GM18867 (cell line): ENCODE data around the gene NDFIP2.

Experiments used
- ATAC-seq: cut with Tn5 transposase; IDR thresholded peaks from one replicate; pipeline ENCODE4 v1.9.1; 2021; ENCODE audit warnings: mild to moderate bottlenecking, moderate library complexity; ENCODE audit not compliant: unreplicated experiment

NDFIP2 gene

DNA sequence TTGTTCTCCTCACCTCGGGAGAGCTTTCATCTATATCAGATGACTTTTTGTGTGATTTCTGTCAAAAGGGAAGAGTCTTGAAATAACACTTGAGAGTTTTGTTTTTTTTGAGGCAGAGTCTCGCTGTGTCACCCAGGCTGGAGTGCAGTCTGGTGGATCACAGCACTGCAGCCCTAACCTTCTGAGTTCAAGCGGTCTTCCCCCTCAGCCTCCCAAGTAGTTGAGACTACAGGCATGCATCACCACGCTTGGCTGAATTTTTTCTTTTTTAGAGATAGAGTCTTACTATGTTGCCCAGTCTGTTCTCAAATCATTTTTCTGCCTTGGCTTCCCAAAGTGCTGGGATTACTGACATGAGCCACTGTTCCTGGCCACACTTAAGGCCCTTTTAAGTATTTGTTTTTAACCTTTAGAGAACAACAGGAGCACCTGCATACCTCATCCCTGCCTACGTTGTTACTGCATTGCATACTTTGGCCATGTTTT lies 11.4 kb downstream of the NDFIP2 start:
- ATAC-seq, result no peak

DNA sequence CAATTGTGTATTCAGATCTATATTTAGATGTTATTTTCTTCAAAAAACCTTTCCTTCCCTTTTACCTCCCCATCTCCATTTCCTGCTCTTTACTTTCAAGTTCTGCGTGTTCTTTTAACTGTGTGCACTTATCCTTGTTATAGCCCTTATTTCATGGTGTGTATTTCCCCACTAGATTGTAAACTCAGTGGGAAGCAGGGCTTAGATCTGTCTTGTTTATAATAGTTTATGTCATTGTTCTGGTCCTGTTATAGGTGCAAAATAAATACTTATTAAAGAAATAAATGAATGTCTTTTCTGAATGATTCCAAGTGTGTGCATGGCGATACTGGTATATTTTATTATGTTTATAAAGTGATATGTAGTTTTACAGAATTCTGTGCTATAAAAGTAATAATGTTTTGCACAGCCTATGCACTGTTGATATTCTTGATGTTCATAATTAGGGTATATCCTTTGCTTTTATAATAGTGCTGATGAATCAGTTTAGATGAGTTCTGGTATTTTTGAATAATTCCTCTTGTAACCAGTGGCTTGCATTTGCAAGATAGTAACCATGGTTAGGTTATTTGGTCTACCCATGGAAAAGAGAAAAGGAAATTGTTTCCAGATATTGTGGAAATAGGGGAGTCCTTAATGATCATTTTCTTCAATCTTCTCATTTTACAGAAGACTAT lies 12.1 kb downstream of the NDFIP2 start:
- ATAC-seq, result no peak

DNA sequence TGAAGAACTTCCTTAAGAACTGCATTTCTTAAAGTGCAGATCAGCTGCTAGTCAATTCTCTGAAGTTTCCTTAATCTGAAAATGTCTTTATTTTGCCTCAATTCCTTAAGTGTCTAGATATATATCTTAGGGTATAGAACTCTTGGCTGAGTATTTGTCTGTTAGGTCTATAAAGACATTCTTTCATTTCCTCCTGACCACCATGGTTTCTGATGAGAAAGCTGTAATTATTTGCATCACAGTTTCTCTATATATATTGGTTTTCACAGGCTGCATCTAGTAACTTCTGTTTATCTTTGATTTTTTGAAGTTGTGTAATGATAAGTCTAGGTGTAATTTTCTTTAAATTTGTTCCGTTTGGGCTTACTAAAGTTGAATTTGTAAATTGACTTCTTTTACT lies 15.2 kb downstream of the NDFIP2 start:
- peak; percentile 94 for ATAC-seq

DNA sequence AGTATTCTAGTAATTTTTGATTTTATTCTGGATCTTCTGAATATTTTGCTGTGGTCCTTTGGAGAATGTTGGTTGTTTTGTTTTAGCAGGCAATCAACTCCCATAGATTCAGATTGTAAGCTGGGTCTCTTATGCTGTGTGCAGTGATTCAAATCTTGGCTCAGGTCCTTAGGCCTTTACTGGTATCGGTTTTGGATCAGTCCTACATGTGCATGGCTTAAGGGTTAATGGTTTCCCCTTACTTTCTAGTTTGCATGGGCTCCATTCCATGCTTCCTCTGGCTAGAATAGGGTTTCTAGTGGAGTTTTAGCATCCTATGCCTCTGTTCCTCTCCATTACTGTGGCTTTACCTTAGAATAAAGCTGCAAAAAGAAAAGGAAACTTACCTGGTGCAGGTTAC lies 16.1 kb downstream of the NDFIP2 start:
- ATAC-seq, result no peak

DNA sequence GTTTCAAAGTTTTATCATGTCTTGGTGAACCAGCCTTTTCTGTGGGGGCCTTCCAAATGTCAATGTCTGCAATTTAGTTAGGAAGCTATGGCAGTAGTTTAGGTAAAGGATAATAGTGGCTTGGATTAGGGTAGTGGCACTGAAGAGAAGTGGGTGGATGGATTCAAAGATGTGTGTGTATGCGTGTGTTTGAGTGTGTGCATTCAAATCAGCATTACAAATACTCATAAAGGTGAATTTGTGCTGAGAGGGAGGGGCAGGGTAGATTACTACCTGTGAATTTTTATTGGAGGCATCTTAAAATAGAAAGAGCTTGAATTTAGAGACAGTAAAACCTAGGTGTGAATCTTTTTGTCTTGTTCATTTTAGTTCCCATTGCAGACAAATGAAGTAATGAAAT lies 16.9 kb downstream of the NDFIP2 start:
- ATAC-seq, result no peak

DNA sequence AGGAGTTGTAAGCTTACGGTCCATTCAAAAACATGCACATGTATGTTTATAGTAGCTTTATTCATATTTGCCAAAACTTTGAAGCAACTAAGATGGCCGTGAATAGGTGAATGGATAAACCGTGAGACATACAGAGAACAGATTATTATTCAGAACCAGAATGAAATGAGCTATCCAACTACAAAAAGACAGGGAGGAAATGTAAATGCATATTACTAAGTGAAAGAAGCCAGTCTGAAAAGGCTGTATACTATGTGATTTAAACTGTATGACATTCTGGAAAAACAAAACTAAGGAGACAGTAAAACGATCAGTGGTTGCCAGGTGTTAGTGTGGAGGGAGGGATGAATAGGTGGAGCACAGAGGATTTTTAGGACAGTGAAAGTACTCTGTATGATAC lies 19.9 kb downstream of the NDFIP2 start:
- no peak for ATAC-seq

DNA sequence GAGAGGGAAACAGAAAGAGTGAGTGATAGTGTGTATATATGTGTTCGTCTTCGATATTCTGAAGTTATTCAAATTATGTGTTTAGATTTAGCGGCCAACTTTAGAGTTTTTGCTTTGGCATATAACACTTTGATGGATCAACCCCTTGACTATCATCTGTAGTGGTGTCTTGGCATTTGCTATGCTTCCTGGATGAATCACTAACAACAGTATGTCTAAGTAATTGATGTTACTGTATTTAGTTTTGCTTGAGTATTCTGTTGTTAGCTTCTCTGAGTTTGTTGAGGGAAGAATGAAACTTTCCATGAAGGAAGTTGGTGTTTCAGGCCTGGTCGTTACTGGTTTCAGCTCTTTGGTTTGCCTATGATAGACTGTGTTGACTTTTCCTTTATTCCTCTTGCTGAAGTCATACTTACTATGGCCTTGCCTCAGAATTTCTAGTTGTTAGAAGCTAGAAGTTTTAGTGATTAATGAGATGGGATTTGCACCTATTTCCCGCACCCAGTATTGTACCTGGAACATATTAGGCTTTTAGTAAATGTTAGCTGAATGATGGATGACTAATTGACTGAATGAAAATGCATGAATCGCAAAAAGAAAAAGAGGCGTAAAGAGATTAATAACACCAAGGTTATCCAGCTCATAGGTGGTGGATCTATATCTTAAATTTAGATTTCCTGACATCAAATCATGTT lies 20.7 kb downstream of the NDFIP2 start:
- ATAC-seq, result no peak

DNA sequence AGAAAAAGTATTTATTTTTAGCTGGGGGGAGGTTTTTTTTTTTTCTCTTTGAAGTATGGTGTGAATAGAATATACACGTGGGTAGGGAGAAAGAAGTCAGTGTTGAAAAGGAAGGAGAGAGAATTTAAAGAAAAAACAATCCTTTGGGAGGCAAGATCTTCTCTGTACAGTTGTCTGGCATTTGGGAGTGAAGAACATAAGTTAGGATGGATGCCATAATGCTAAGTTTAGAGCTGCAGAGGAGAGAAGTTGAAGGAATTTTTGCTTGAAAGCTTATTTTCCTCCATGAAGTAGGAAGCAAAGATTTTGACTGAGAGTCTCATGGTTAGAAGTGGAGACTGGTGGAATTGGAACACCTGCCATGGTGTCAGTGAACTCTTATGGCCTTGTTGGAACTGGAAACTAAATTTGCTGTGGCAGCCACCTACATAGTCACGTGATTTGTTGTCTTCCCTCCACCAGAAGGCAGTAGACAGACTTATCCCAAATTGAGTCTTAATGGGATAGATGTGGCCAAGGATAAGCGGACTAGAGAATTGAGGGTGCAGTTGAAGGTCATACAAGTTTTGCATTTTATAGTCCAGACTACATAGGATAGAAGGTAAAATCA lies 22.0 kb downstream of the NDFIP2 start:
- no peak for ATAC-seq

DNA sequence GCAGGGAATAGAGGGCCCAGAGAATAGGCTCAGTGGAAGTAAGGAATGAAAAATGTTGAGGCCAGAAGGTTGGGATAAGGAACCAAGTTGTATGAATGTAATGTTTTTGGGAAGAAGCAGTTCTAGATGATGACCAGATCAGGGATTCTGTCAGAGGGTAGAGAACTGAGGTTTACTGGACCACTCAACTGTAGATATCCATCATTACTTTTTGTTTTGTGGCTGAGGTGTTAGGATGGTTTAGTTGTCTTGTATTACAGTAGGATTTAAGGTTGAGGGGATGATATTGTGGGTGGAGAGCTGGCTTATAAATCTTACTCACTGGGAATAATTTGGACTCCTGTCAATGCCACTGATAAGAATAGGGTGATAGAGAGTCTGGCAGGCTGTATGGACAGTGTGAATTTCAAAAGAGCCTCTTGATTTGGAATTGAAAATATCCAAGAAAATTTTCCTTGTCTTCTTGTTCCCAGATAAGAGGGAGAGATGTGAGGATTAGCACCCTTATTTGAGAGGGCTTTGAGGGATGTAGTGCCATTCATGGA lies 22.6 kb downstream of the NDFIP2 start:
- ATAC-seq, result no peak

DNA sequence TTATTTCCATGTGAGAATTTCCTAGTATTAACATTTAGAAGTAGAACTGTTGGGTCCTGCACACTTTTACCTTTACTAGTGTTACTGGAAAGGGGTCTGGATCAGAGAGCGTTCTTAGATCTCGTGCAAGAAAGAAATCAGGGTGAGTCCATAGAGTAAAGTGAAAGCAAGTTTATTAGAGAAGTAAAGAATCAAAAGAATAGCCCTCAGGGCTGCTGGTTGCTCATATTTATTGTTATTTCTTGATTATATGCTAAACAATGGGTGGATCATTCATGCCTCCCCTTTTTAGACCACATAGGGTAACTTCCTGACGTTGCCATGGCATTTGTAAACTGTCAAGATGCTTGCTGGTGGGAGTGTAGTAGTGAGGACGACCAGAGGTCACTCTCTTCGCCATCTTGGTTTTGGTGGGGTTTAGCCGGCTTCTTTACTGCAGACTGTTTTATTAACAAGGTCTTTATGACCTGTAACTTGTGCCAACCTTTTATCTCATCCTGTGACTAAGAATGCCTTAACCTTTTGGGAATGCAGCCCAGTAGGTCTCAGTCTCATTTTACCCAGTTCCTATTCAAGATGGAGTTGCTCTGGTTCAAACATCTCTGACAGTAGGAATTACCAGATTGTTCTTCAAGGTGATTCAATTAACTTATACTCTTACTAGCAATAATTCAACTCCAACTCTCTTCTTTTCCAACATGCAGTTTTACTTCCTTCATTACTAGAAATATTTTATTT lies 27.4 kb downstream of the NDFIP2 start:
- no peak for ATAC-seq

DNA sequence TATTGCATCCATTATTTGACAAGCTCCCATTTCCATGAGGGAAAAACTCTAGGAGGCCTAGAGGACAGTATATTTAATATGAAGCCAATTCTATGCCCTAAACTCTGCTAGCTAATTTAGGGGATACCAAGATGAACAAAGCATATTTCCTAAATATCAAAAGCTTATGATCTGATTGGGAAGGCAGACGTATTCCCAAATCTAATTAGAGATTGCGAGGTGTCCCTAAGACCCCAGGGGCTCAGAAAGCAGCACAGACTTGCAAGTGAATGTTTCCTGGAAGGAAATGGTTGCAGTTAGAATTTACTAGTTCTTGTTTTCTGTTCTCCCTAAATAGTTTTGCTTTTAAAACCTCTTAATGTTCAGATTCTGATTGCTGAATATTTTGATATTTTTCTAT lies 30.7 kb downstream of the NDFIP2 start:
- ATAC-seq, result no peak

DNA sequence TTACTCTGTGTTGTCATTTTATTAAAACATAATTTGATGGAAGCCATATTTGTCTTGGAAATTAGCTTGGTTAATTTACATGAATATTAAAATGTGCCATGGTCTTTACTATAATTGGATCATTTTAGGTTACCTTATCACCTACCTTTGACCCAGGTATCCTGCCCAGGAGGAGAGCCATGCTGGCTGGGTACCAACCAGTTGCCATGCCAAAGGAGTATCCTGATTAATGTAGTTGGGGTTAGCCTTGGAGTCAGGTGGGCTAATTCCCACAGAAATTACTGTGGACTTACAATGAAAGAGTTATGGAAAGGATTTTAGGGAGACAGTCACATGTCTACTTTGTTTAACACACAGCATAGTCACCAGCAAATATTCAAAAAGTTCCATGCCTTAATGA lies 32.0 kb downstream of the NDFIP2 start:
- no peak for ATAC-seq

DNA sequence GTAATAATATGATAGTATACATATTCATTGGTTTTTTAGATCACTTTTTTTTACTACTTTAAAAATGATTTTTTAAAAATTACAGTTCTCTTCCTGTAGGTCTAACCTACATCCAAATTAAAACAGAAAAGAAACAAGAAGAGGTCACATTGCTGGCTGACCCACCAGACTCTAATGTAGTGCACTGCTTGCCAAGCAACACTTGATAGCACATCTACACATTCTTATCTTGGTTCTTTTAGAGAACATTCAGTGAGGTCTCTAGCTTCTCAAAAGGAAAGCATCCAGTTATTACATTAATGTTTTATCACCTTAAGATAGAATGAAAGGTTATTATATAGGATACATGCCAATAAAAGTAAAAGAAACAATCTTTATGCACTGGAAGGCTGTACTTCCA lies 35.6 kb downstream of the NDFIP2 start:
- ATAC-seq, result no peak

DNA sequence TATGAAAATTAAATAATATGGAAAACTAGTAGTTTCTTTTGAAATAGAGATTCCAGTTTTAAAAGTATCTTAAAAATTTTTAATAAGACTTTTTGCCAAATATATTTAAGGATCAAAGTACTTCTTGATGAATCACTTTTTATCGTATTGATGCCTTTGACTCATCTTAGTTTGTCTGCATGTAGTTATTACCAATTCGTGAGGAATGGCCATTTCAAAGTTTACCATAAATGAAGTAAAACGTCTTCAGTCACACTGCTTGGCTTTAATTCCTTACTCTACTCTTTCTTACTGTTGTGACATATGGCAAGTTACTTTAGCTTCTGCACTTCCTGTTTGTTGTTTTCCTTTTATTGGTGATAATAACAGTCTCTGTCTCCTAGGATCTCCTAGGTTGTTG lies 38.3 kb downstream of the NDFIP2 start:
- no peak for ATAC-seq

DNA sequence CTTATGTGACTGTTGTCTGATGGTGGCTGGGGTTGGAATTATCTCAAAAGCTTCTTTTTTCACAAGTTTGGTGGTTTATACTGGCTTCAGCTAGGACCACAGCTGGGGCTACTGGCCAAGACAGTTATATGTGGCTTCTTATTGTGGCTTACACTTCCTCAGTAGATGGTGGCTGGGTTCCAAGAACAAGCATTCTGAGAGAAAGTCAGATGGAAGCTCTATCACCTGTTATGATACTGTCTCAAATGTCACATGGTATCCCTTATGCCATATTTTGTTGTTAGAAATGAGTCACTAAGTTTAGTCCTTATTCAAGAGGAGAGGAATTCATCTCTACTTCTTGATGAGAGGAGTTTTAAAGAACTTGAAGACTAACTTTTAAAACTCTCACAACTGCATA lies 41.6 kb downstream of the NDFIP2 start:
- peak; percentile 93 for ATAC-seq

DNA sequence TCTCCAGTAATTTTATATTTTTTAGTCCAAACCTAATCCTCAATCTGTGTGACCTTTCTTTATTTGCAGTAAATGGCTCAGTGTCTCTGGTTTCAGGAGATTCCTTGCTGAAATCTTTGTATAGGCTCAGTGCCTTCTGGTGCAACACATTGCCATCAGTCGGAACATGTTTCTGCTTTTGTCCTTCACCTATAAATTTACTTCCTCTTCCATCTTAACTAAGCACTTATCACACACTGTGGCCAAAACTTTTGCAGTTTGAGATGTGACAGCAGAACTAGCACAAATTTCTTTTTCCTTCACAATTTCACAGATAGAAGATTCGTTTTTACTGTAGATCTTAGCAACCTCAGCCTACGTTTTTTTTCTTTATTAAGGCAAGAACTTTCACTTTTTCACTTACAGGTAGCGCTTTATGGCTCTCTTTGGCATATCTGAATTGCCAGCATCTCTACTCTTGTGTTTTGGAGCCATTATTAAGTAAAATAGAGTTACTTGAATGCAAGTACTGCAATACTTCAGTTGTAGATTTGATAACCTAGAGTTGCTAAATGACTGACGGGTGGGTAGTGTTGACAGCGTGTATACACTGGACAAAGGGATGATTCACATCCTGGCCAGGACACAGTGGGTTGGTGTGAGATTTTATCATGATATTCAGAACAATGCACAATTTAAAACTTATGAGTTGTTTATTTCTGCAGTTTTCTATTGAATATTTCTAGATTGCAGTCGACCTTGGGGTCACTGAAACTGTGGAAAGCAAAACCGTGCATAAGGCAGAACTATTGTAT lies 44.3 kb downstream of the NDFIP2 start:
- peak; percentile 46 for ATAC-seq

DNA sequence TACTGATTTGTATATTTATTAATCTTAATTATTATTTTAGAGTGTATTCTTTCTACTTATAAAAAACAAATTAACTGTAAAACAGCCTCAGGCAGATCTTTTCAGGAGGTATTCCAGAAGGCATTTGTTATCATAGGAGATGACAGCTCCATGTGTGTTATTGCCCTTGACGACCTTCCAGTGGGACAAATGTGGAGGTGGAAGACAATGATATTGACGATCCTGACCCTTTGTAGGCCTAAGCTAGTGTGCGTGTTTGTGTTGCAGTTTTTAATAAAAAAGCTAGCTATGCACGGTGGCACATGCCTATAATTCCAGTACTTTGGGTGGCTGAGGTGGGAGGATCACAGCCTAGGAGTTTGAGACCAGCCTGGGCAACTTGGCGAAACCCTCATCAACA lies 46.7 kb downstream of the NDFIP2 start:
- ATAC-seq, result no peak

DNA sequence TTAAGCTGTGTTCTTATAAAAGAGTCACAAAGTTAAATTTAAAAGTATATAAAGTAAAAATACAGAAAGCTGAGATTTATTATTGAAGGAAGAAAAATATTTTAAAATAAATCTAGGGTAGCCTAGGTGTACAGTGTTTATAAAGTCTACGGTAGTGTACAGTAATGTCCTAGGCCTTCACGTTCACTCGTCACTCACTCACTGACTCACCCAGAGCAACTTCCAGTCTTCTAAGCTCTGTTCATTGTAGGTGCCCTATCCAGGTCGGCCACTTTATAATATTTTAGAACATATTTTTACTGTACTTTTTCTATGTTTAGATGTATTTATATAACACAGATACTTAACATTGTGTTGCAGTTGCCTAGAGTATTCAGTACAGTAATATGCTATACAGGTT lies 47.4 kb downstream of the NDFIP2 start:
- ATAC-seq, result no peak

DNA sequence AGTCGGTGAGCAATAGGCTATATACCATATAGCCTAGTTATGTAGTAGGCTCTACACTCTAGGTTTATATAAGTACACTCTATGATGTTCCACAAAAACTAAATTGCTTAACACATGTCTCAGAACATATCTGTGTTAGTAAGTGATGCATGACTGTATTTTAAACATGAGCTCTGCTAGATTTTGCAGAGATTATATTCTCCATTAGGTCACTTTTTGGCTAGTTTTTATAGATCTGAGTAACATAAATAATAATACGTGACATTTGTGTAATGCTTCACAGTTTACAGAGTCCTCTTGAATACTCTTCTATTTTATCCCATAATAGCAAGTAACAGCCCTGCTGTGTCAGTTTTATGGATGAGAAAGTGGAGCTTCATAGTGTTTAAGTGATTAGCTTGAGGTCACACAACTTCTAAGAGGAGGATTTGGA lies 47.8 kb downstream of the NDFIP2 start:
- no peak for ATAC-seq

DNA sequence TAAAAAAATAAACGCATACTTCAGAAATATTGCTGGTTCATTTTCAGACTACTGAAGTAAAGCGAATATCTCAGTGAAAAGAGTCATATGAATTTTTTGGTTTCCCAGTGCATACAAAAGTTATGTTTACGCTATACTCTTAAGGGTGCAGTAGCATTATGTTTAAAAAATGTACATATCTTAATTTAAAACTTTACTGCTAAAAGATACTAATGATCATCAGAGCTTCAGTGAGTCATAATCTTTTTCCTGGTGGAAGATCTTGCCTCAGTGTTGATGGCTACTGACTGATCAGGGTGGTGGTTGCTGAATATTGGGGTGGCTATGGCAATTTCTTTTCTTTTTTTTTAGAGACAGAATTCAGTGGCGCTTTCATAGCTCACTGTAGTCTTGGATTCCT lies 48.9 kb downstream of the NDFIP2 start:
- ATAC-seq, result no peak
